Measurements from ENCODE around the gene SOCS7. TPM values are rescaled to one million over a fixed set of nuclear protein-coding genes. Genes with fewer than 3 reads are reported as not detected.

The SOCS7 gene
- total and polyA plus RNA-seq, 2 experiments from 2014 or later: 5.0 to 29.2 TPM

DNA sequence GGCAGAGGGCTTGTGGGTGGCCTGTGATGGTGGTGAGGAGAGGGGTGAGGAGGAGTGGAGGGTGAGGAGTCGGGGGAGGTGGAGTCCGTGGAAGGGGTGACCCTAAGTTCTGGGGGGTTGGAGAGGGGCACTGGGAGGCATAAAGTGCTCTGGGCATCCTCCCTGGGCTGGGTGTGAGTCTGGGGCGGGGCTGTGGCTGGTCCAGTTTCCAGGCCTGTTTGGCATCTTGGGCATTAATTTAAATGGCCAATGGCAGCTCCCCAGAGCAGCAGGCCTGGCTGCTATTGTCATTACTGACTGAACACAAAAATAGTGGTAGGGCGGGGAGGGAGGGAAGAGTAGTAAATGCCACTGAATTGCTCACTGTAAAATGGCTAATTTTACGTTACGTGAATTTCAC, 68.9 kb downstream of the SOCS7 start:
- Histone ChIP-seq H3K4me3 (peak overlapping the region; percentile 70), H3F3A (replicated peaks; ENCODE audit: low read depth) (0 out of 2 replicates have a peak, but pooled peaks cover 32% of the 10 kb centered on the region), H3K79me2 (replicated peaks; ENCODE audit: insufficient read depth) (peaks cover 15% of the 10 kb centered on the region; the same call in 1 of the 2 replicates), H3K36me3 (ENCODE audit: insufficient read depth) (no peaks in the 10 kb centered on the region), H2AFZ (no peak overlapping the region), H3K9me2 (ENCODE audit: insufficient read depth) (no peaks in the 10 kb centered on the region), H3K27ac (ENCODE audit: low read depth) (no peak overlapping the region), H4K20me1 (replicated peaks; ENCODE audit: insufficient read depth) (no peaks in the 10 kb centered on the region), H3K4me1 (ENCODE audit: insufficient read depth) (peaks cover 76% of the 10 kb centered on the region), H3K4me2 (peak overlapping the region; percentile 84), H3K27me3 (ENCODE audit: insufficient read depth) (peaks cover 20% of the 10 kb centered on the region)
- no peak for DNase-seq (ENCODE audit: low spot score)
- peak overlapping the region; percentile 80 for H3K4me3 Mint-ChIP-seq
- H3K27ac Mint-ChIP-seq: no peak overlapping the region
- ATAC-seq: no peak
- peaks cover 50% of the 10 kb centered on the region for H3K27me3 Mint-ChIP-seq (ENCODE audit: insufficient read depth, low read depth, poor library complexity)
- H3K9me3 Mint-ChIP-seq: no peaks in the 10 kb centered on the region; the same call in 1 of the 3 replicates
- TF ChIP-seq, protein P1, sequence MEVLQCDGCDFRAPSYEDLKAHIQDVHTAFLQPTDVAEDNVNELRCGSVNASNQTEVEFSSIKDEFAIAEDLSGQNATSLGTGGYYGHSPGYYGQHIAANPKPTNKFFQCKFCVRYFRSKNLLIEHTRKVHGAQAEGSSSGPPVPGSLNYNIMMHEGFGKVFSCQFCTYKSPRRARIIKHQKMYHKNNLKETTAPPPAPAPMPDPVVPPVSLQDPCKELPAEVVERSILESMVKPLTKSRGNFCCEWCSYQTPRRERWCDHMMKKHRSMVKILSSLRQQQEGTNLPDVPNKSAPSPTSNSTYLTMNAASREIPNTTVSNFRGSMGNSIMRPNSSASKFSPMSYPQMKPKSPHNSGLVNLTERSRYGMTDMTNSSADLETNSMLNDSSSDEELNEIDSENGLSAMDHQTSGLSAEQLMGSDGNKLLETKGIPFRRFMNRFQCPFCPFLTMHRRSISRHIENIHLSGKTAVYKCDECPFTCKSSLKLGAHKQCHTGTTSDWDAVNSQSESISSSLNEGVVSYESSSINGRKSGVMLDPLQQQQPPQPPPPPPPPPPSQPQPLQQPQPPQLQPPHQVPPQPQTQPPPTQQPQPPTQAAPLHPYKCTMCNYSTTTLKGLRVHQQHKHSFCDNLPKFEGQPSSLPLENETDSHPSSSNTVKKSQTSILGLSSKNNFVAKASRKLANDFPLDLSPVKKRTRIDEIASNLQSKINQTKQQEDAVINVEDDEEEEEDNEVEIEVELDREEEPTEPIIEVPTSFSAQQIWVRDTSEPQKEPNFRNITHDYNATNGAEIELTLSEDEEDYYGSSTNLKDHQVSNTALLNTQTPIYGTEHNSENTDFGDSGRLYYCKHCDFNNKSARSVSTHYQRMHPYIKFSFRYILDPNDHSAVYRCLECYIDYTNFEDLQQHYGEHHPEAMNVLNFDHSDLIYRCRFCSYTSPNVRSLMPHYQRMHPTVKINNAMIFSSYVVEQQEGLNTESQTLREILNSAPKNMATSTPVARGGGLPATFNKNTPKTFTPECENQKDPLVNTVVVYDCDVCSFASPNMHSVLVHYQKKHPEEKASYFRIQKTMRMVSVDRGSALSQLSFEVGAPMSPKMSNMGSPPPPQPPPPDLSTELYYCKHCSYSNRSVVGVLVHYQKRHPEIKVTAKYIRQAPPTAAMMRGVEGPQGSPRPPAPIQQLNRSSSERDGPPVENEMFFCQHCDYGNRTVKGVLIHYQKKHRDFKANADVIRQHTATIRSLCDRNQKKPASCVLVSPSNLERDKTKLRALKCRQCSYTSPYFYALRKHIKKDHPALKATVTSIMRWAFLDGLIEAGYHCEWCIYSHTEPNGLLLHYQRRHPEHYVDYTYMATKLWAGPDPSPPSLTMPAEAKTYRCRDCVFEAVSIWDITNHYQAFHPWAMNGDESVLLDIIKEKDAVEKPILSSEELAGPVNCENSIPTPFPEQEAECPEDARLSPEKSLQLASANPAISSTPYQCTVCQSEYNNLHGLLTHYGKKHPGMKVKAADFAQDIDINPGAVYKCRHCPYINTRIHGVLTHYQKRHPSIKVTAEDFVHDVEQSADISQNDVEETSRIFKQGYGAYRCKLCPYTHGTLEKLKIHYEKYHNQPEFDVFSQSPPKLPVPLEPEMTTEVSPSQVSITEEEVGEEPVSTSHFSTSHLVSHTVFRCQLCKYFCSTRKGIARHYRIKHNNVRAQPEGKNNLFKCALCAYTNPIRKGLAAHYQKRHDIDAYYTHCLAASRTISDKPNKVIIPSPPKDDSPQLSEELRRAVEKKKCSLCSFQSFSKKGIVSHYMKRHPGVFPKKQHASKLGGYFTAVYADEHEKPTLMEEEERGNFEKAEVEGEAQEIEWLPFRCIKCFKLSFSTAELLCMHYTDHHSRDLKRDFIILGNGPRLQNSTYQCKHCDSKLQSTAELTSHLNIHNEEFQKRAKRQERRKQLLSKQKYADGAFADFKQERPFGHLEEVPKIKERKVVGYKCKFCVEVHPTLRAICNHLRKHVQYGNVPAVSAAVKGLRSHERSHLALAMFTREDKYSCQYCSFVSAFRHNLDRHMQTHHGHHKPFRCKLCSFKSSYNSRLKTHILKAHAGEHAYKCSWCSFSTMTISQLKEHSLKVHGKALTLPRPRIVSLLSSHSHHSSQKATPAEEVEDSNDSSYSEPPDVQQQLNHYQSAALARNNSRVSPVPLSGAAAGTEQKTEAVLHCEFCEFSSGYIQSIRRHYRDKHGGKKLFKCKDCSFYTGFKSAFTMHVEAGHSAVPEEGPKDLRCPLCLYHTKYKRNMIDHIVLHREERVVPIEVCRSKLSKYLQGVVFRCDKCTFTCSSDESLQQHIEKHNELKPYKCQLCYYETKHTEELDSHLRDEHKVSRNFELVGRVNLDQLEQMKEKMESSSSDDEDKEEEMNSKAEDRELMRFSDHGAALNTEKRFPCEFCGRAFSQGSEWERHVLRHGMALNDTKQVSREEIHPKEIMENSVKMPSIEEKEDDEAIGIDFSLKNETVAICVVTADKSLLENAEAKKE (CRISPR knock-in tag; IDR thresholded peaks at IDR 0.05): no peak
- TF ChIP-seq ZNF114 (CRISPR knock-in tag; IDR thresholded peaks at IDR 0.05): no peak
- TF ChIP-seq EZH2 (IDR thresholded peaks at IDR 0.05; ENCODE audit: low read depth, unreplicated experiment): no peak
- no peak for TF ChIP-seq STAT1 (IDR thresholded peaks at IDR 0.05; ENCODE audit: unreplicated experiment)
- TF ChIP-seq JUNB (IDR thresholded peaks at IDR 0.05; ENCODE audit: unreplicated experiment): no peak
- TF ChIP-seq POLR2AphosphoS5 (IDR thresholded peaks at IDR 0.05; ENCODE audit: low read depth): no peak
- TF ChIP-seq, protein P2, sequence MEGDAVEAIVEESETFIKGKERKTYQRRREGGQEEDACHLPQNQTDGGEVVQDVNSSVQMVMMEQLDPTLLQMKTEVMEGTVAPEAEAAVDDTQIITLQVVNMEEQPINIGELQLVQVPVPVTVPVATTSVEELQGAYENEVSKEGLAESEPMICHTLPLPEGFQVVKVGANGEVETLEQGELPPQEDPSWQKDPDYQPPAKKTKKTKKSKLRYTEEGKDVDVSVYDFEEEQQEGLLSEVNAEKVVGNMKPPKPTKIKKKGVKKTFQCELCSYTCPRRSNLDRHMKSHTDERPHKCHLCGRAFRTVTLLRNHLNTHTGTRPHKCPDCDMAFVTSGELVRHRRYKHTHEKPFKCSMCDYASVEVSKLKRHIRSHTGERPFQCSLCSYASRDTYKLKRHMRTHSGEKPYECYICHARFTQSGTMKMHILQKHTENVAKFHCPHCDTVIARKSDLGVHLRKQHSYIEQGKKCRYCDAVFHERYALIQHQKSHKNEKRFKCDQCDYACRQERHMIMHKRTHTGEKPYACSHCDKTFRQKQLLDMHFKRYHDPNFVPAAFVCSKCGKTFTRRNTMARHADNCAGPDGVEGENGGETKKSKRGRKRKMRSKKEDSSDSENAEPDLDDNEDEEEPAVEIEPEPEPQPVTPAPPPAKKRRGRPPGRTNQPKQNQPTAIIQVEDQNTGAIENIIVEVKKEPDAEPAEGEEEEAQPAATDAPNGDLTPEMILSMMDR (conservative IDR thresholded peaks at IDR 0.05; ENCODE audit: low read depth in 2 of 2): no peak
- no peak for TF ChIP-seq NANOG (IDR thresholded peaks at IDR 0.05; ENCODE audit: borderline replicate concordance)
- H3K36me3 Mint-ChIP-seq (ENCODE audit: low read depth): peaks cover 5% of the 10 kb centered on the region; the same call in 2 of the 3 replicates
- H3K4me1 Mint-ChIP-seq: peaks cover 87% of the 10 kb centered on the region
